Measurements from ENCODE around the gene XRCC5.

The XRCC5 gene

DNA sequence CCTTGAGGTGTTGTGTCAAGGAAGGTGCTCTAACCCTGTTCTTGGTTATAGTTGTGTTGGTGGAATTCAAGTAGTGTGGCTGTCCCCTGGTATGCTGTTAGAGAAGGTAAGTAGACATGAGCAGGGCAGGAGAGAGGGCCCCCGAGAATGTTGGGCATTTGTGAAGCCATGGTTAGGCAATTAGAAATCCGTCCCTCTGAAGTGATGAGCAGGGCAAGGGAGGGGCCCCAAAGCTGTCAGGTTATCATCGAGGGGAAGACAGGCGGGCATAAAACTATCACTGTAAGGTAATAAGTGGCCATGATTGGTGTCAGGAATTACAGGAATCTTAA lies 5.2 kb downstream of the XRCC5 start:
- CTCF ChIA-PET: interaction anchor here (0.6 to 7.3 kb wide), 40 partner anchors 11 to 513 kb away, joined by 3 to 64 read pairs (median 4); partner anchors contain the start of genes PECR and TMEM169
- H3K4me3 ChIP-seq (ENCODE audit: low read depth, low read length): no peak overlapping the region
- POLR2A ChIA-PET: interaction anchor here (0.7 to 1.1 kb wide), 2 partner anchors 382 to 384 kb away, joined by 3 to 4 read pairs; partner anchors contain the start of gene RPL37A
- TF ChIP-seq, protein P1, sequence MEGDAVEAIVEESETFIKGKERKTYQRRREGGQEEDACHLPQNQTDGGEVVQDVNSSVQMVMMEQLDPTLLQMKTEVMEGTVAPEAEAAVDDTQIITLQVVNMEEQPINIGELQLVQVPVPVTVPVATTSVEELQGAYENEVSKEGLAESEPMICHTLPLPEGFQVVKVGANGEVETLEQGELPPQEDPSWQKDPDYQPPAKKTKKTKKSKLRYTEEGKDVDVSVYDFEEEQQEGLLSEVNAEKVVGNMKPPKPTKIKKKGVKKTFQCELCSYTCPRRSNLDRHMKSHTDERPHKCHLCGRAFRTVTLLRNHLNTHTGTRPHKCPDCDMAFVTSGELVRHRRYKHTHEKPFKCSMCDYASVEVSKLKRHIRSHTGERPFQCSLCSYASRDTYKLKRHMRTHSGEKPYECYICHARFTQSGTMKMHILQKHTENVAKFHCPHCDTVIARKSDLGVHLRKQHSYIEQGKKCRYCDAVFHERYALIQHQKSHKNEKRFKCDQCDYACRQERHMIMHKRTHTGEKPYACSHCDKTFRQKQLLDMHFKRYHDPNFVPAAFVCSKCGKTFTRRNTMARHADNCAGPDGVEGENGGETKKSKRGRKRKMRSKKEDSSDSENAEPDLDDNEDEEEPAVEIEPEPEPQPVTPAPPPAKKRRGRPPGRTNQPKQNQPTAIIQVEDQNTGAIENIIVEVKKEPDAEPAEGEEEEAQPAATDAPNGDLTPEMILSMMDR (IDR thresholded peaks at IDR 0.05; ENCODE audit: insufficient read depth, low read length, missing control alignments): no peak
- DNase-seq (ENCODE audit: low read depth, low spot score): no peak

DNA sequence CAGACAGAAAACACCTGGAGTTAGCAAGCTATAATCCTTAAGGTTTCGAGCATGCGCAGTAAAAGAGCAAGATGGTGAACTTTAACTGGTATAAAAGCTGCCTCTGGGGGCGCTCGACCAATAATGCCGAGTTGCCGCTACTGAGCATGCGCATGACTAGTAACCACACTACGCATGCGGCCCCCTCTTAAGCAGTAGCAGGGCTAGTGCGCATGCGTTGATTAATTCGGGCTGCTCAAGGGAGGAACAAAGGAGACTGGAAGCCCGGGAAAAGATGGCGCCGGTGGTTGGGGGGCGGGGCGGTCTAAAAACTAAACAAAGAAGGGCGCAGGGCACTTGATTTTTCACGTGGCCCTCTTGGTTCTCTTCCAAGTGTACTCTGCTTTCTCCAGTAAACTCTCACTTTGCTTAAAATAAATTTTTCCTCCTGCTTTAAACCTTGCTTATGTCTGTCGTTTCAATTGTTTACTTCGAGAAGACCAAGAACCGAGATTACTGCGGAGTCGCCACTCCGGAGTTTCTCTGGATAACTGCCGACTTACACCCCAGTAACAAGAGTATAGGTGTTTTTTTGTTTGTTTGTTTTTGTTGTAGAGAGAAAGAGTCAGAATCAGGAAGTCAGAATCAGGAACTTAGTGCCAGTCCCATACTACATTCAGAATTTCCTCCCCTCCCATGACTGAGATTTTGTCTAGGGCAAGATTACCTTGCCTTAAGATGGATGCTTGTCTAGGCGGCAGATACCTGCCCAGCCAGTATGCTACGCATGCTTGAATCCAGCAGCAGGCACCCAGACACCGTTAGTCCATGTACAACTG lies 5.8 kb downstream of the XRCC5 start:
- DNase-seq (ENCODE audit: low read depth, low spot score): peak; percentile 91
- POLR2A ChIA-PET: interaction anchor here (0.7 to 1.1 kb wide), 2 partner anchors 381 to 384 kb away, joined by 3 to 4 read pairs; partner anchors contain the start of gene RPL37A
- peak overlapping the region; percentile 54 for H3K4me3 ChIP-seq (ENCODE audit: low read depth, low read length)
- CTCF ChIA-PET: interaction anchor here (0.6 to 7.3 kb wide), 38 partner anchors 10 to 514 kb away, joined by 3 to 64 read pairs (median 4); partner anchors contain the start of genes PECR and TMEM169
- TF ChIP-seq, protein P1 (IDR thresholded peaks at IDR 0.05; ENCODE audit: insufficient read depth, low read length, missing control alignments): peak; percentile 75

DNA sequence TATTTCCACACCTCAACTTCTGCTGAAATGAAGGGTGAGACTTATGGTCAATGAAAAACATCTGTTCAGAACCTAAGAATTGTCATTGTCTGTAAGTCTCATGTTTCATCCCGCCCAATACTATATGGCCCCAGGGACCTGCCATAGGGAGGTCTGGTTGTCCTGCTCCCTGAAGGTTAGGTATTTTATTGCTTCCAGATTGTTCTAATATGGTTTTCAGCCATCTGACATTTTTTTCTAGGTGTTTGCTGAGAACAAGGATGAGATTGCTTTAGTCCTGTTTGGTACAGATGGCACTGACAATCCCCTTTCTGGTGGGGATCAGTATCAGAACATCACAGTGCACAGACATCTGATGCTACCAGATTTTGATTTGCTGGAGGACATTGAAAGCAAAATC lies 7.3 kb downstream of the XRCC5 start:
- ChIA-PET POLR2A (no interaction called here), CTCF (no interaction called here)
- TF ChIP-seq, protein P1 (IDR thresholded peaks at IDR 0.05; ENCODE audit: insufficient read depth, low read length, missing control alignments): no peak
- DNase-seq (ENCODE audit: low read depth, low spot score): no peak
- H3K4me3 ChIP-seq (ENCODE audit: low read depth, low read length): no peak overlapping the region

DNA sequence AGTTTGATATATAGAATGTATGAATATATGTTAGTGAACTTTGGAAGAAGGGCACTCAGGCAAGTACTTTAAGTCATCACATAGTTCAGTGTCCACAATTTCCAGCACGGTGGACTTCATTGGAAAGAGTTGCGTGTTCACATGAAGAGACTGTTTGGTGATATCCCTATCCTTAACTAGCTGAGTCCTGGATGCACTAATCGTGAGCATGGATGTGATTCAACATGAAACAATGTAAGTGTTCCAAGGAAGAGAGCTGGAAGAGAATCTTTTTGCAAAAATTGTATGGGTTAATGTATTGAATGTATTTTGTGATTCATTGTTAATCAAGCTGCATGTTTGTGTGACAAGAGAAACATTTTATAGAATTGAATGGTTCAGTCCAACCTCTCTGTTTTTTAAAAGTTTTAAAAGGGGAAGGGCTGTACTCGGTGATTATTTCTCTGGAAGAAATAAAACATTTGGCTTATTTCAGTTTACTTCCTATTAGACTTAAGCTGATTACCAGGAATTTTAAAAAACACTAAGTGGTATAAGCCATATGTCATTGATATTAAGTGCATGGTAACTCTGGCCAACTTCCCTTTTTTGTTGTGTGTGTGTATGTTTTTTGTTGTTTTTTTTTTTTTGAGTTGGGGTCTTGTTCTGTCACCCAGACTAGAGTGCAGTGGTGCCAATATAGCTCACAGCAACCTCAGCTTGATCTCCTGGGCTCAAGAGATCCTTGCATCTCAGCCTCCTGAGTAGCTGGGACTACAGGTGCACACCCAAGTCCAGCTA lies 8.6 kb downstream of the XRCC5 start:
- ChIA-PET CTCF (interaction anchor here (0.6 to 1.2 kb wide), 3 partner anchors 9 to 548 kb away, joined by 3 to 4 read pairs (median 3); partner anchors contain the start of gene XRCC5), POLR2A (interaction anchor here (1.0 kb wide), 1 partner anchor 17 kb away, joined by 3 read pairs; no protein-coding TSS in a partner anchor)
- TF ChIP-seq, protein P1 (IDR thresholded peaks at IDR 0.05; ENCODE audit: insufficient read depth, low read length, missing control alignments): no peak

DNA sequence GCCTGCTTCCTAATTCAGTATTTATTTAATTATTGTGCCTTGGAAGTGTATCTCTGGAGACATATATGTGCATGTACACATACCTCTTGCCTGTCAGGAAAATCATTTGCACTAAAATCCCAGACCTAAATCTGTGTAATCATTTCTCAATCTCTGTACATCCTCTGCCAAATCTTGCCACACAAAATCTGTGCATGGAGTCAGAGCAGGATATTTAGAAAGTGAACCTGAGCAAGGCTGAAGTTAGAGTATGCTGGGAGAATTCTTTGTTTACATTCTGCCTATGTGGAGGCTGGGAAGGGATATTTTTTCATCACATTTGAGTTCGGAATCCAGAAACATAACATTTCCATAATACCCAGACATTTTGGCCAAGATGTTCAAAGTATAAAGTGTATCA lies 9.3 kb downstream of the XRCC5 start:
- ChIA-PET CTCF (interaction anchor here (1.2 to 3.1 kb wide), 3 partner anchors 9 to 27 kb away, joined by 3 to 19 read pairs (median 4); partner anchors contain the start of gene XRCC5), POLR2A (no interaction called here)
- H3K4me3 ChIP-seq (ENCODE audit: low read depth, low read length): no peak overlapping the region
- no peak for DNase-seq (ENCODE audit: low read depth, low spot score)
- TF ChIP-seq, protein P1 (IDR thresholded peaks at IDR 0.05; ENCODE audit: insufficient read depth, low read length, missing control alignments): no peak

More for the DNA sequence above, 8.6 kb downstream of the XRCC5 start:
- H3K4me3 ChIP-seq (ENCODE audit: low read depth, low read length): no peak overlapping the region
- no peak for DNase-seq (ENCODE audit: low read depth, low spot score)
